22Rv1 (cell line): Measurements from ENCODE around the gene CNTRL.

Source experiments
- CTCF ChIP-seq: fragments of 450-650 bp; IDR thresholded peaks from 2 replicates; pipeline ENCODE4 v1.5.1; 2017; ENCODE audit warnings: mild to moderate bottlenecking
- ZFX ChIP-seq: fragments of 450-650 bp; IDR thresholded peaks from 2 replicates; pipeline ENCODE4 v1.6.1; 2017; ENCODE audit warnings: antibody characterized with exemption, borderline replicate concordance

- TF ChIP-seq CTCF = no peak
- TF ChIP-seq ZFX = no peak
Observed at GRCh38 chr9:121219530-121219929, 144.8 kb downstream of the CNTRL start.
